HepG2 (cell line): ENCODE measurements around the gene LRRC45. TPM values are rescaled to one million over a fixed set of nuclear protein-coding genes. Genes with fewer than 3 reads are reported as not detected.

Source experiments
- CCDC6 ChIP-seq: sonication (generic); formaldehyde crosslinking; IDR thresholded peaks from 2 replicates; pipeline ENCODE4 v1.8.1; 2022; ENCODE audit warnings: mild to moderate bottlenecking, missing genetic modification reagents, moderate library complexity
- DMTF1 ChIP-seq: sonication (generic); formaldehyde crosslinking; IDR thresholded peaks from 2 replicates; pipeline ENCODE4 v1.4.0; 2020; ENCODE audit warnings: mild to moderate bottlenecking, missing genetic modification reagents
- E2F1 ChIP-seq: sonication (generic); formaldehyde crosslinking; IDR thresholded peaks from 2 replicates; pipeline ENCODE4 v1.5.0; 2020; ENCODE audit warnings: missing genetic modification reagents
- ISX ChIP-seq: sonication (generic); formaldehyde crosslinking; conservative IDR thresholded peaks from 2 replicates; pipeline ENCODE4 v1.5.0; 2020; ENCODE audit warnings: missing genetic modification reagents
- MEF2D ChIP-seq: sonication (generic); formaldehyde crosslinking; IDR thresholded peaks from 2 replicates; pipeline ENCODE4 v1.5.1; 2020; ENCODE audit warnings: mild to moderate bottlenecking, missing genetic modification reagents
- MTERF4 ChIP-seq: sonication (generic); formaldehyde crosslinking; IDR thresholded peaks from 2 replicates; pipeline ENCODE4 v1.8.0; 2023; ENCODE audit warnings: mild to moderate bottlenecking, missing genetic modification reagents
- RFX1 ChIP-seq: fragments of 450-650 bp; IDR thresholded peaks from 2 replicates; pipeline ENCODE4 v1.6.1; 2017
- RNF2 ChIP-seq: fragments of 450-650 bp; conservative IDR thresholded peaks from 2 replicates; pipeline ENCODE4 v1.6.1; 2016; ENCODE audit warnings: low read depth
- SPEN ChIP-seq: sonication (generic); formaldehyde crosslinking; IDR thresholded peaks from 2 replicates; pipeline ENCODE4 v1.5.1; 2020; ENCODE audit warnings: low read depth, mild to moderate bottlenecking, missing genetic modification reagents
- ZBTB20 ChIP-seq: sonication (generic); formaldehyde crosslinking; IDR thresholded peaks from 2 replicates; pipeline ENCODE4 v1.8.1; 2023; ENCODE audit warnings: missing genetic modification reagents, low read depth, mild to moderate bottlenecking, borderline replicate concordance
- ZNF205 ChIP-seq: IDR thresholded peaks from 2 replicates; pipeline ENCODE4 v1.6.1; 2018; ENCODE audit warnings: missing biosample characterization, missing genetic modification reagents
- ZNF296 ChIP-seq: sonication (generic); formaldehyde crosslinking; conservative IDR thresholded peaks from 2 replicates; pipeline ENCODE4 v1.5.0; 2020; ENCODE audit warnings: mild to moderate bottlenecking, missing genetic modification reagents
- ZNF335 ChIP-seq: sonication (generic); formaldehyde crosslinking; IDR thresholded peaks from 2 replicates; pipeline ENCODE4 v1.4.0; 2020; ENCODE audit warnings: missing genetic modification reagents
- ZNF607 ChIP-seq: sonication (generic); formaldehyde crosslinking; IDR thresholded peaks from 2 replicates; pipeline ENCODE4 v1.5.1; 2020; ENCODE audit warnings: missing genetic modification reagents, mild to moderate bottlenecking, borderline replicate concordance
- polyA plus RNA-seq, 8 experiments: library from polyadenylated mRNA; depleted of rRNA in 3 of 8; stranded (reverse) in 7 of 8; unstranded in 1 of 8; fragments of >200 nt; fragmentation: Illumina TruSeq in 4 of 8; extraction: Trizol in 4 of 8; gene quantifications; 2 replicates each; pipeline versions ENCODE4 v1.2.1 to v1.2.3, GENCODE V29; 2011 to 2016; ENCODE audit warnings: low read depth in 4 of 8, missing spikeins in 1 of 8, mixed read lengths in 1 of 8; ENCODE audit not compliant: insufficient read depth in 1 of 8
- total RNA-seq, 5 experiments: library from RNA; depleted of rRNA; stranded (reverse); fragments of >200 nt; fragmentation: Illumina TruSeq; extraction: Trizol; gene quantifications; 2 replicates each; pipeline ENCODE4 v1.2.3, GENCODE V29; 2016; ENCODE audit warnings: low read depth in 1 of 5
- TF ChIP-seq, protein P1 (sequence below): IDR thresholded peaks from 2 replicates; pipeline ENCODE4 v1.6.1; 2016; ENCODE audit warnings: mild to moderate bottlenecking
- TF ChIP-seq, protein P2 (sequence below): IDR thresholded peaks from 2 replicates; pipeline ENCODE4 v1.6.1; 2016; ENCODE audit warnings: control low read depth
- TF ChIP-seq, protein P3 (sequence below): sonication (generic); formaldehyde crosslinking; IDR thresholded peaks from 2 replicates; pipeline ENCODE4 v1.4.0; 2020; ENCODE audit warnings: missing genetic modification reagents
- TF ChIP-seq, protein P4 (sequence below): sonication (generic); formaldehyde crosslinking; IDR thresholded peaks from 2 replicates; pipeline ENCODE4 v1.4.0; 2020; ENCODE audit warnings: mild to moderate bottlenecking, missing genetic modification reagents

LRRC45 gene
- total and polyA plus RNA-seq, 2 of the 13 experiments (the other 11 are each of a cell fraction or from before 2014, with no cell fraction given), result 11.6 to 48.1 TPM

DNA sequence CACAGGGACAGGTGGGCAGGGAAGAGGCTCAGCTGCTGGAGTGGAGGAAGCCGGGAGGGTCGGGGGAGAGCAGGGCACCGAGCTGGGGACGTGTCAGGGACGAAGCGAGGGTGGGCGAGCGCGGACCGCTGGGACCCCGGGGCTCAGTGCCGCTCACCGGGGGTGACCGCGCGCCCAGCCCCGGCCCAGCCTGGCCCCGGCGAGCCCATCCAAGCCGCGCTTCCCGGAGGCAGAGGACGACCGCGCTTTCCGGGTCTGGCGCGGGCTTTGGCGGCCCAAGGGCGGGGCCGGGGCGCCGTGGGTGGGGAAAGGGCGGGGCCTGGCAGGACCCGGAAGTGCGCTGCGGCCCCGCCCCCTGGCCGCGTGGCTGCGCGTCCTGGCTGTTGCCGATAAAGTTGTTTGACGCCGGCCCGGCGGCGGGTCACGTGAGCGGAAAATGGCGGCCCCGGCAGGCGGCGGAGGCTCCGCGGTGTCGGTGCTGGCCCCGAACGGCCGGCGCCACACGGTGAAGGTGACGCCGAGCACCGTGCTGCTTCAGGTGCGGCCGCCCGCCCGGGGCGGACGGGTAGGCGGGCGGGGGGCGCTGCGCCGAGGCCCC, 45.8 kb upstream of the LRRC45 start, which contains the start of gene ASPSCR1 (continued):
- TF ChIP-seq, protein P1, sequence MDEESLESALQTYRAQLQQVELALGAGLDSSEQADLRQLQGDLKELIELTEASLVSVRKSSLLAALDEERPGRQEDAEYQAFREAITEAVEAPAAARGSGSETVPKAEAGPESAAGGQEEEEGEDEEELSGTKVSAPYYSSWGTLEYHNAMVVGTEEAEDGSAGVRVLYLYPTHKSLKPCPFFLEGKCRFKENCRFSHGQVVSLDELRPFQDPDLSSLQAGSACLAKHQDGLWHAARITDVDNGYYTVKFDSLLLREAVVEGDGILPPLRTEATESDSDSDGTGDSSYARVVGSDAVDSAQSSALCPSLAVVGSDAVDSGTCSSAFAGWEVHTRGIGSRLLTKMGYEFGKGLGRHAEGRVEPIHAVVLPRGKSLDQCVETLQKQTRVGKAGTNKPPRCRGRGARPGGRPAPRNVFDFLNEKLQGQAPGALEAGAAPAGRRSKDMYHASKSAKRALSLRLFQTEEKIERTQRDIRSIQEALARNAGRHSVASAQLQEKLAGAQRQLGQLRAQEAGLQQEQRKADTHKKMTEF (CRISPR knock-in tag), result no peak; the same call in 1 of the 2 replicates
- TF ChIP-seq RFX1 (no peak), SPEN (CRISPR knock-in tag) (peak; percentile 92), DMTF1 (CRISPR knock-in tag) (no peak), ZNF335 (CRISPR knock-in tag) (no peak), ZNF607 (CRISPR knock-in tag) (peak; percentile 72), CCDC6 (CRISPR knock-in tag) (peak; percentile 86), ZBTB20 (CRISPR knock-in tag) (peak; percentile 39; the same call in 1 of the 2 replicates), ZNF205 (peak; percentile 74; the same call in 1 of the 2 replicates), ISX (CRISPR knock-in tag) (peak; percentile 8; the same call in 1 of the 2 replicates), ZNF296 (no peak), E2F1 (CRISPR knock-in tag) (peak; percentile 57; the same call in 1 of the 2 replicates), MTERF4 (CRISPR knock-in tag) (peak; percentile 97), RNF2 (peak; percentile 77), MEF2D (CRISPR knock-in tag) (no peak)
- TF ChIP-seq, protein P2, sequence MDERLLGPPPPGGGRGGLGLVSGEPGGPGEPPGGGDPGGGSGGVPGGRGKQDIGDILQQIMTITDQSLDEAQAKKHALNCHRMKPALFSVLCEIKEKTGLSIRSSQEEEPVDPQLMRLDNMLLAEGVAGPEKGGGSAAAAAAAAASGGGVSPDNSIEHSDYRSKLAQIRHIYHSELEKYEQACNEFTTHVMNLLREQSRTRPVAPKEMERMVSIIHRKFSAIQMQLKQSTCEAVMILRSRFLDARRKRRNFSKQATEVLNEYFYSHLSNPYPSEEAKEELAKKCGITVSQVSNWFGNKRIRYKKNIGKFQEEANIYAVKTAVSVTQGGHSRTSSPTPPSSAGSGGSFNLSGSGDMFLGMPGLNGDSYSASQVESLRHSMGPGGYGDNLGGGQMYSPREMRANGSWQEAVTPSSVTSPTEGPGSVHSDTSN (CRISPR knock-in tag), result no peak
- TF ChIP-seq, protein P3, sequence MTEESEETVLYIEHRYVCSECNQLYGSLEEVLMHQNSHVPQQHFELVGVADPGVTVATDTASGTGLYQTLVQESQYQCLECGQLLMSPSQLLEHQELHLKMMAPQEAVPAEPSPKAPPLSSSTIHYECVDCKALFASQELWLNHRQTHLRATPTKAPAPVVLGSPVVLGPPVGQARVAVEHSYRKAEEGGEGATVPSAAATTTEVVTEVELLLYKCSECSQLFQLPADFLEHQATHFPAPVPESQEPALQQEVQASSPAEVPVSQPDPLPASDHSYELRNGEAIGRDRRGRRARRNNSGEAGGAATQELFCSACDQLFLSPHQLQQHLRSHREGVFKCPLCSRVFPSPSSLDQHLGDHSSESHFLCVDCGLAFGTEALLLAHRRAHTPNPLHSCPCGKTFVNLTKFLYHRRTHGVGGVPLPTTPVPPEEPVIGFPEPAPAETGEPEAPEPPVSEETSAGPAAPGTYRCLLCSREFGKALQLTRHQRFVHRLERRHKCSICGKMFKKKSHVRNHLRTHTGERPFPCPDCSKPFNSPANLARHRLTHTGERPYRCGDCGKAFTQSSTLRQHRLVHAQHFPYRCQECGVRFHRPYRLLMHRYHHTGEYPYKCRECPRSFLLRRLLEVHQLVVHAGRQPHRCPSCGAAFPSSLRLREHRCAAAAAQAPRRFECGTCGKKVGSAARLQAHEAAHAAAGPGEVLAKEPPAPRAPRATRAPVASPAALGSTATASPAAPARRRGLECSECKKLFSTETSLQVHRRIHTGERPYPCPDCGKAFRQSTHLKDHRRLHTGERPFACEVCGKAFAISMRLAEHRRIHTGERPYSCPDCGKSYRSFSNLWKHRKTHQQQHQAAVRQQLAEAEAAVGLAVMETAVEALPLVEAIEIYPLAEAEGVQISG (CRISPR knock-in tag), result peak; percentile 90
- TF ChIP-seq, protein P4, sequence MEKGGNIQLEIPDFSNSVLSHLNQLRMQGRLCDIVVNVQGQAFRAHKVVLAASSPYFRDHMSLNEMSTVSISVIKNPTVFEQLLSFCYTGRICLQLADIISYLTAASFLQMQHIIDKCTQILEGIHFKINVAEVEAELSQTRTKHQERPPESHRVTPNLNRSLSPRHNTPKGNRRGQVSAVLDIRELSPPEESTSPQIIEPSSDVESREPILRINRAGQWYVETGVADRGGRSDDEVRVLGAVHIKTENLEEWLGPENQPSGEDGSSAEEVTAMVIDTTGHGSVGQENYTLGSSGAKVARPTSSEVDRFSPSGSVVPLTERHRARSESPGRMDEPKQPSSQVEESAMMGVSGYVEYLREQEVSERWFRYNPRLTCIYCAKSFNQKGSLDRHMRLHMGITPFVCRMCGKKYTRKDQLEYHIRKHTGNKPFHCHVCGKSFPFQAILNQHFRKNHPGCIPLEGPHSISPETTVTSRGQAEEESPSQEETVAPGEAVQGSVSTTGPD (CRISPR knock-in tag), result no peak
